CD4-positive, alpha-beta T cell (primary cell): ENCODE measurements around the gene TGM3. TPM values are rescaled to one million over a fixed set of nuclear protein-coding genes. Genes with fewer than 3 reads are reported as not detected.

ENCODE experiments used
- ATAC-seq: fragments of 200-7000 bp; cut with Tn5 transposase; one replicate; pipeline ENCODE4 v1.10.0; 2022; ENCODE audit warnings: mild to moderate bottlenecking; ENCODE audit not compliant: poor library complexity
- CTCF ChIA-PET: fragments of 350-600 bp; sonication (Branson Sonifier 250); formaldehyde crosslinking; loops from one replicate; lab custom pipeline; 2021; ENCODE audit warnings: antibody characterized with exemption, inconsistent platforms; lab: Charles Lee
- POLR2A ChIA-PET: fragments of 350-600 bp; sonication (Branson Sonifier 250); formaldehyde crosslinking; loops from one replicate; lab custom pipeline; 2021; ENCODE audit warnings: antibody characterized with exemption, inconsistent platforms; lab: Charles Lee
- DNase-seq, 14 experiments: peaks; one replicate each; pipeline ENCODE4 v3.0.0-alpha.2; 2013 to 2020; ENCODE audit warnings: mixed read lengths in 2 of 14
- H3K27ac ChIP-seq, 2 donors: one replicate each; pipeline versions ENCODE4 v1.5.1 to v1.7.0; 2013; ENCODE audit warnings: low read length in 2 of 2, low read depth in 1 of 2, mild to moderate bottlenecking in 1 of 2
- H3K27me3 ChIP-seq, 2 experiments: 1 replicate in 1 of 2; 2 replicates in 1 of 2; pipeline versions ENCODE4 v1.6.1 to v1.7.0; 2013; ENCODE audit warnings: low read length in 2 of 2, control low read depth in 1 of 2, mild to moderate bottlenecking in 1 of 2, moderate library complexity in 1 of 2; ENCODE audit not compliant: insufficient read depth in 2 of 2, control insufficient read depth in 1 of 2
- H3K36me3 ChIP-seq: one replicate; pipeline ENCODE4 v1.6.1; 2013; ENCODE audit warnings: low read length, control low read depth; ENCODE audit not compliant: insufficient read depth
- H3K4me1 ChIP-seq: one replicate; pipeline ENCODE4 v1.6.1; 2013; ENCODE audit warnings: low read length, control low read depth; ENCODE audit not compliant: insufficient read depth
- H3K4me3 ChIP-seq: one replicate; pipeline ENCODE4 v1.5.1; 2013; ENCODE audit warnings: mild to moderate bottlenecking, low read length, moderate library complexity
- H3K9me3 ChIP-seq, 2 experiments: 1 replicate in 1 of 2; 2 replicates in 1 of 2; pipeline versions ENCODE4 v1.6.1 to v1.7.0; 2013; ENCODE audit warnings: low read length in 2 of 2, mild to moderate bottlenecking in 2 of 2, control low read depth in 1 of 2, moderate library complexity in 1 of 2; ENCODE audit not compliant: control insufficient read depth in 1 of 2, insufficient read depth in 1 of 2
- H3K27ac Mint-ChIP-seq: one replicate; pipeline ENCODE4 v1.8.0; 2020; ENCODE audit warnings: mixed read lengths
- H3K27me3 Mint-ChIP-seq: one replicate; pipeline ENCODE4 v1.8.0; 2021; ENCODE audit warnings: mixed read lengths
- H3K36me3 Mint-ChIP-seq: one replicate; pipeline ENCODE4 v1.8.0; 2021; ENCODE audit warnings: low read depth, mixed read lengths
- H3K4me1 Mint-ChIP-seq: one replicate; pipeline ENCODE4 v1.8.0; 2021; ENCODE audit warnings: low read depth, mixed read lengths
- H3K4me3 Mint-ChIP-seq: one replicate; pipeline ENCODE4 v1.8.0; 2020; ENCODE audit warnings: mild to moderate bottlenecking, mixed read lengths
- H3K9me3 Mint-ChIP-seq: one replicate; pipeline ENCODE4 v1.8.0; 2020; ENCODE audit warnings: mixed read lengths
- intact Hi-C, 2 experiments: fragments of 100-400 bp; cut with DNase I in 1 of 2; cut with micrococcal nuclease in 1 of 2; formaldehyde crosslinking; loops; one replicate each; pipeline versions ENCODE4 v1.15.1 to v1.9.0; 2023 to 2025; cut with DNase I, micrococcal nuclease
- total RNA-seq, 174 experiments: library from RNA in 2 of 174; stranded (reverse) in 2 of 174; gene quantifications; one replicate each; pipeline ENCODE4 v1.2.3 and lab custom pipeline; 2021 to 2026
- TF ChIP-seq, protein P1 (sequence below): fragments of 200-600 bp; IDR thresholded peaks from one replicate; pipeline ENCODE4 v1.8.0; 2022; ENCODE audit warnings: antibody characterized with exemption, mild to moderate bottlenecking

TGM3 gene
- total RNA-seq, 2 experiments from 2014 or later, result not detected

DNA sequence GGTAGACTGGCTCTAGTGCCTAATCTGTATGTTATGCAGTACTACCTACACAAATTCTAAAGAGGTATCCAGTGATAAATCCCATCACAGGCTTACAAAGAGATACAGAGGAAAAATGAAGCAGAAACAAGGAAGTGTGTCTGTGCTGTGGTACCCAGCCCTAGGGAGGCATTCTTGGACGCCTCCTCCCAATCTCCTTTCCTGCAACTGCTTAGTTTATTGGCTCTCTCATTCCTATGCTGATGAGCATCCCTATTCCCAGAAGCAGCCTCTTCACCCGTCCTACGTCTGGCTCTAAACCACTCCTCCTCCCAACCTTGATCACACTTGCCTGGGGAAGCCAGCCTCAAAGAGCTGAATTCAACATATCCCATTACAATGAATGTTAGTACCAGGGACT is 50.4 kb downstream of the TGM3 start:
- peaks cover 5 to 8% of the 10 kb centered on the region in 2 experiments for H3K9me3 ChIP-seq
- H3K4me3 Mint-ChIP-seq, result no peak overlapping the region
- ATAC-seq (no peak), DNase-seq (no peak)
- H3K27me3 Mint-ChIP-seq, result peaks cover 23% of the 10 kb centered on the region
- no peaks in the 10 kb centered on the region for H3K36me3 ChIP-seq
- H3K27me3 ChIP-seq, result peaks cover 0 to 14% of the 10 kb centered on the region in 2 experiments
- H3K36me3 Mint-ChIP-seq, result no peaks in the 10 kb centered on the region
- CTCF ChIA-PET, result no interaction called here
- H3K4me1 ChIP-seq, result no peaks in the 10 kb centered on the region
- TF ChIP-seq, protein P1, sequence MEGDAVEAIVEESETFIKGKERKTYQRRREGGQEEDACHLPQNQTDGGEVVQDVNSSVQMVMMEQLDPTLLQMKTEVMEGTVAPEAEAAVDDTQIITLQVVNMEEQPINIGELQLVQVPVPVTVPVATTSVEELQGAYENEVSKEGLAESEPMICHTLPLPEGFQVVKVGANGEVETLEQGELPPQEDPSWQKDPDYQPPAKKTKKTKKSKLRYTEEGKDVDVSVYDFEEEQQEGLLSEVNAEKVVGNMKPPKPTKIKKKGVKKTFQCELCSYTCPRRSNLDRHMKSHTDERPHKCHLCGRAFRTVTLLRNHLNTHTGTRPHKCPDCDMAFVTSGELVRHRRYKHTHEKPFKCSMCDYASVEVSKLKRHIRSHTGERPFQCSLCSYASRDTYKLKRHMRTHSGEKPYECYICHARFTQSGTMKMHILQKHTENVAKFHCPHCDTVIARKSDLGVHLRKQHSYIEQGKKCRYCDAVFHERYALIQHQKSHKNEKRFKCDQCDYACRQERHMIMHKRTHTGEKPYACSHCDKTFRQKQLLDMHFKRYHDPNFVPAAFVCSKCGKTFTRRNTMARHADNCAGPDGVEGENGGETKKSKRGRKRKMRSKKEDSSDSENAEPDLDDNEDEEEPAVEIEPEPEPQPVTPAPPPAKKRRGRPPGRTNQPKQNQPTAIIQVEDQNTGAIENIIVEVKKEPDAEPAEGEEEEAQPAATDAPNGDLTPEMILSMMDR, result no peak
- H3K27ac ChIP-seq, result no peak overlapping the region
- no peaks in the 10 kb centered on the region for H3K4me1 Mint-ChIP-seq
- intact Hi-C loops, result no loop called here
- no peak overlapping the region for H3K27ac Mint-ChIP-seq
- H3K9me3 Mint-ChIP-seq, result no peaks in the 10 kb centered on the region
- POLR2A ChIA-PET, result no interaction called here
- no peak overlapping the region for H3K4me3 ChIP-seq

DNA sequence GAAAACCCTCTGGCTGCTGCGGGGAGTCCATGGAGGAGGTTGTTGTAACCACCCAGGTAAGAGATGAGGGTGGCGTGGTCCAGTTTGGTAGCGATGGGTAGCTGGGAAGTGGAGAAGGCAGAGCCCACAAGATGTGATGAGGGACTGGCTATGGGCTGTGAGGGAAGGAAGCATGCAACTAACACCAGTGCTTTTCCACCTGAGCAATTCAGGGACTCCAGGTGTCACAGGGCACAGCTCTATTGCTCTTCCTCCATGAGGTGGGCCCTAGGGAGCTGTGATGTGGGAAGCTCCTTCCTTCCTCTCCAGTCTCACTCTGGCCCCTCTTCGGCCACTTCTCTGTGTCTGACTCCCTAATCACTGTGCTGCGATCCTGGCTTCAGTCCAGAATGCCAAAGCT is 52.5 kb downstream of the TGM3 start:
- Mint-ChIP-seq H3K4me3 (no peak overlapping the region), H3K36me3 (no peaks in the 10 kb centered on the region), H3K9me3 (no peaks in the 10 kb centered on the region), H3K27me3 (peaks cover 29% of the 10 kb centered on the region), H3K4me1 (no peaks in the 10 kb centered on the region), H3K27ac (no peak overlapping the region)
- POLR2A ChIA-PET, result no interaction called here
- intact Hi-C loops, result no loop called here
- no peak for ATAC-seq
- H3K36me3 ChIP-seq, result no peaks in the 10 kb centered on the region
- TF ChIP-seq, protein P1, result no peak
- H3K4me3 ChIP-seq, result no peak overlapping the region
- peaks cover 5 to 8% of the 10 kb centered on the region in 2 experiments for H3K9me3 ChIP-seq
- no peak overlapping the region for H3K27ac ChIP-seq
- no peak for DNase-seq
- H3K27me3 ChIP-seq, result peaks cover 5 to 14% of the 10 kb centered on the region in 2 experiments
- CTCF ChIA-PET, result no interaction called here
- peaks cover 9% of the 10 kb centered on the region for H3K4me1 ChIP-seq

DNA sequence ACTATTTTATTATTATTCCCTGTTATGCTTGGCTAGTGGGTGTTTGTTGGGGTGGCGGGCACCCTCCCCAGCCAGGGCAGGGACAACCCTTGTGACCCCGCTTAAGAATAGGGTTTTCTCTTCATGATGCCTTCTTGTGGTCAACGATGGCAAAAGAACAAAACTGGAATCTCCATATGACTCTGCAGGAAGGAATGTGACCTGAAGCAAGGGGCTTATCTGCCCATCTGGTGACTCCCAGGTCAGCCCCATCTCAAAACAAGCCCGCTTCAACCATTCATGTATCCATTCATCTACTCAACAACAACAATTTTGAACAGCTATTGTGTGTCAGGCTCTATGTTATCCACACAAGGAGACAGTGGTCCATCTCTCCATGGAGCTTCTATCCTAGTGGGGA is 54.0 kb downstream of the TGM3 start:
- Histone ChIP-seq H3K27me3 (peaks cover 5 to 14% of the 10 kb centered on the region in 2 experiments), H3K9me3 (peaks cover 5 to 8% of the 10 kb centered on the region in 2 experiments), H3K4me3 (no peak overlapping the region), H3K27ac (no peak overlapping the region), H3K36me3 (no peaks in the 10 kb centered on the region), H3K4me1 (peaks cover 9% of the 10 kb centered on the region)
- Mint-ChIP-seq H3K27ac (no peak overlapping the region), H3K4me3 (no peak overlapping the region), H3K36me3 (no peaks in the 10 kb centered on the region), H3K27me3 (peaks cover 37% of the 10 kb centered on the region), H3K9me3 (no peaks in the 10 kb centered on the region), H3K4me1 (no peaks in the 10 kb centered on the region)
- ATAC-seq, result no peak
- ChIA-PET CTCF (no interaction called here), POLR2A (no interaction called here)
- intact Hi-C loops, result loop anchor here in 1 of 2 experiments (2.0 kb wide), 1 partner anchor 105 kb away; no protein-coding TSS in a partner anchor
- no peak for DNase-seq
- TF ChIP-seq, protein P1, result no peak
